NB4 (cell line): Measurements from ENCODE around the gene FA2H.

ENCODE experiments used
- MYC ChIP-seq: IDR thresholded peaks from 2 replicates; pipeline ENCODE4 v1.6.1; 2011; ENCODE audit warnings: low read depth, low read length
- POLR2A ChIP-seq: IDR thresholded peaks from 2 replicates; pipeline ENCODE4 v1.6.1; 2011; ENCODE audit warnings: mild to moderate bottlenecking; ENCODE audit not compliant: insufficient read length; ENCODE audit errors: extremely low read depth
- TF ChIP-seq, protein P1 (sequence below): IDR thresholded peaks from one replicate; pipeline ENCODE4 v1.5.1; 2012; ENCODE audit warnings: low read depth, low read length
- TF ChIP-seq, protein P2 (sequence below): IDR thresholded peaks from 2 replicates; pipeline ENCODE4 v1.6.1; 2011; ENCODE audit warnings: low read depth, low read length

DNA sequence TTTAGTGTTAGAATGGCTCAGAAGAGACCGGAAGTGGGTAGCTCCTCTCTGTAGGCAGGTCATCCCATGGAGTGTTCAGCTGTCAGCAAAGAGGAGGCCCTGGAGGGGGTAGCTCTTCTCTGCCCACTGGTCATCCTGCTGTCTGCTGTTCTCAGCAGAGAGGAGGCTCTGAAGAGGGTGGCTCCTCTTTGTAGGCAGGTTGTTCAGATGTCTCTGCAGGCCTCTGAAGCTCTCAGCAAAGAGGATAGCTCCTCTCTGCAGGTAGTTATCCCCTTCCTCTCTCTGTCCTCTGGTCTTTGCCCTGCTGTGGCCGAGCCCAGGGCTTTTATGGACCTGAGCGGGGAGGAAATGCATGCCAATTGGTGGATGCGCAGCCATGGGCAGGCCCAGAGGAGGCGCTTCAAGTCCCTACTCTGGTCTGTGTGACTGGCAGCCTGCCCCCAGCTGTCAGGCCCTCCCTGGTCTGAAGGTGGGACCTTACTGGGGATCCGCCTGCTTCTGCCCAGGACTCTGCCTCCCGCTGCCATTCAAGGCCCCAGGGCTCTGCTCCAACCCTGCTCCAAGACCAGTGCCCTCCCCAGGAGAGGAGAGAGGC lies 32.5 kb upstream of the FA2H start:
- TF ChIP-seq, protein P1, sequence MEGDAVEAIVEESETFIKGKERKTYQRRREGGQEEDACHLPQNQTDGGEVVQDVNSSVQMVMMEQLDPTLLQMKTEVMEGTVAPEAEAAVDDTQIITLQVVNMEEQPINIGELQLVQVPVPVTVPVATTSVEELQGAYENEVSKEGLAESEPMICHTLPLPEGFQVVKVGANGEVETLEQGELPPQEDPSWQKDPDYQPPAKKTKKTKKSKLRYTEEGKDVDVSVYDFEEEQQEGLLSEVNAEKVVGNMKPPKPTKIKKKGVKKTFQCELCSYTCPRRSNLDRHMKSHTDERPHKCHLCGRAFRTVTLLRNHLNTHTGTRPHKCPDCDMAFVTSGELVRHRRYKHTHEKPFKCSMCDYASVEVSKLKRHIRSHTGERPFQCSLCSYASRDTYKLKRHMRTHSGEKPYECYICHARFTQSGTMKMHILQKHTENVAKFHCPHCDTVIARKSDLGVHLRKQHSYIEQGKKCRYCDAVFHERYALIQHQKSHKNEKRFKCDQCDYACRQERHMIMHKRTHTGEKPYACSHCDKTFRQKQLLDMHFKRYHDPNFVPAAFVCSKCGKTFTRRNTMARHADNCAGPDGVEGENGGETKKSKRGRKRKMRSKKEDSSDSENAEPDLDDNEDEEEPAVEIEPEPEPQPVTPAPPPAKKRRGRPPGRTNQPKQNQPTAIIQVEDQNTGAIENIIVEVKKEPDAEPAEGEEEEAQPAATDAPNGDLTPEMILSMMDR: no peak
- TF ChIP-seq POLR2A (no peak), MYC (no peak)
- TF ChIP-seq, protein P2, sequence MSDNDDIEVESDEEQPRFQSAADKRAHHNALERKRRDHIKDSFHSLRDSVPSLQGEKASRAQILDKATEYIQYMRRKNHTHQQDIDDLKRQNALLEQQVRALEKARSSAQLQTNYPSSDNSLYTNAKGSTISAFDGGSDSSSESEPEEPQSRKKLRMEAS: no peak
